ENCODE results near the gene FRS2.

The FRS2 gene

DNA sequence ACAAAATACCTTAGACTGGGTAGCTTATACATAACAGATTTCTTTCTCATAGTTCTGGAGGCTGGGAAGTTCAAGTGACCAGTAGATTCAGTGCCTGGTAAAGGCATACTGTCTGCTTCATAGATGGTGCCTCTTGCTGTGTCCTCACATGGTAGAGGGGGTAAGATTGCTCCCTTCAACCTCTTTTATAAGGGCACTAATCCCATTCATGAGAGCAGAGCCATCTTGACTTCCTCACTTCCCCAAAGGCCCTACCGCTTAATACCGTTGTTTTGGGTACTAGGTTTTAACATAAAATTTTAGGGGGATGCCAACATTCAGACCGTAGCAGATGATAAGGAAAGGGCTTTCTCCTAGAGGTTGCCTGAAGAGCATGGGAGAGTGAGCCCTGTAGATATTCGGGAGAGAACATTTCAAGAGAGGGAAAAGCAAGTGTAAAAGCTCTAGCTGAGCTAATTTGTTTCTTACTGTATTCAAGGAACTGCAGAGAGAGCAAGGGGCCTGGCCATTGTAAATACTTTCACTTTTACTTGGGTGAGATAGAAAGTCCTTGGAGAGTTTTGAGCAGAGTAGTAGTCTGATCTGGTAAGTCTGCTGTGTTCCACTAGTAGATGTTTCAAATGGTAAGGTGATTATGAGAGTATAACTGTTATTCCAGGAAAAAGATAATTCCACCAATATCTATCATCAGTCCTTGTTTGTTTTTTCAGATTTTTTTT is 27.3 kb downstream of the FRS2 start:
- in situ Hi-C loops (cut with HindIII; ENCODE audit: low sequenced_read_pairs): no loop called here

DNA sequence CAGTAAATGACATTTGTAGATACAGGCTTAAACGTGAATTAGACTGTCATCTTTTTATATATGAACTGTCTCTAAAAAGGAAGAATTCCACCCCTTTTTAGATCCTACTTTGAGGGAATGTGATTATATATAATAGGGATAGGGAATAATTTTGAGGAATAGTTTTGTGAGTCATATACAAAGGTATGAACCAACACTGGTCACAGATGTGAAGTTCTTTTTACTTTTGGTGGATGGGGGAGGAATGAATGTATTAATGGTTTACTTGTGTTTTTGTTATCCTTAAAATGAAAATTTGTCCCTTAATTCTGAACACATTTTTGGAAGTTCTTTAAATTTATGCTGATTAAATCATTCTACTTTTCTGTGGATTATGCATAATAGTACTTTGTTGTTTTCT is 30.4 kb downstream of the FRS2 start:
- in situ Hi-C loops (cut with HindIII; ENCODE audit: low sequenced_read_pairs): no loop called here

- in situ Hi-C loops (cut with HindIII; ENCODE audit: low sequenced_read_pairs): no loop called here
Observed at GRCh38 chr12:69501154-69501895, 31.1 kb downstream of the FRS2 start.

DNA sequence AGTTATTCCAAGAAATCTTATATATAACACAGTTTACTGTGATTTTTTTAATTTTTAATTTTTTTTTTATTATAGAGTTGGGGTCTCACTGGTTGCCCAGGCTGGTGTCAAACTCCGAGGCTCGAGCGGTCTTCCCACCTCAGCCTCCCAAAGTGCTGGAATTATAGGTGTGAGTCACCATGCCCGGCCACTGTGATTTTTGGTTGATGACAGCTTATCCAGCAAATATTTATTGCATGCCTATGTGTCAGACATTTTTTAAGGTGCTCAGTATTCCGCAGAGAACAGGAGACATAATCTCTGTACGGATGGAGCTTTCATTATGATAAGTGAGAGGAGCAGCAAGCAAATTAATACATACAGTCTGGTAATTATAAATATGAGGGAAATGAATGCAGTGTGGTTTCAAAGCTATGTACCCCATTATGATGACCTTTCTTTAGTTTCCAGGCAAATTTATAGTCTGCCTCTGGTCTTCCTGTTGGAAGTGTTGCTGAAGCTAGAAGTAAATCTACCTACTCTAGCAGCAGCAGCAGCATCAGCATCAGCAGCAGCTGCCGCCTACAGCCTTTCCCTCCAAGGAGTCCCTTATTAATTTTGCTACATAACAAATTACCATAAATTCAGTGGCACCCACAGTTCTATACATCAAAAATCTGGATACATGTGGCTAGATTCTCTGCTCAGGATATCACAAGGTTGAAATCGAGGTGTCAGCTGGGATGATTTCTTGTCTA is 32.3 kb downstream of the FRS2 start:
- in situ Hi-C loops (cut with HindIII; ENCODE audit: low sequenced_read_pairs): no loop called here

- in situ Hi-C loops (cut with HindIII; ENCODE audit: low sequenced_read_pairs): no loop called here
Observed at GRCh38 chr12:69508091-69508490, 37.9 kb downstream of the FRS2 start.

GRCh38 chr12:69508621-69509020 is 38.4 kb downstream of the FRS2 start:
- in situ Hi-C loops (cut with HindIII; ENCODE audit: low sequenced_read_pairs): no loop called here

DNA sequence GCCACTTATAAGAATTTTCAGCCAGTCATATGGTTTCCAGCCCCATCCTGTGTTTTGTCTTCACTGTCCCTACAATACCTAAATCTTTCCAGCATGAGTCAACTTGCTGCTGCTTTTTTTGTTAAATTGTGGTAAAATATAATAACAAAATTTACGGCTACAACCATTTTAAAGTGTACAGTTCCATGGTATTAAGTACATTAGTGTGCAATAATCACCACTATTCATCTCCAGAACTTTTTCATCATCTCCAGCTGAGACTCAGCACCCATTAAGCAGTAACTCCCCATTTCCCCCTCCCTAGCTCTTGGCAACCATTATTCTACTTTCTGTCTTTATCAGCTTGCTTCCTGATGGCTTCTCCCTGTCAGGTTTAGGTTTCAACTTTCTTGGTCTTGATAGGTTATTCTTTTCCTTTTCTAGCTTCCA is 39.1 kb downstream of the FRS2 start:
- in situ Hi-C loops (cut with HindIII; ENCODE audit: low sequenced_read_pairs): no loop called here

DNA sequence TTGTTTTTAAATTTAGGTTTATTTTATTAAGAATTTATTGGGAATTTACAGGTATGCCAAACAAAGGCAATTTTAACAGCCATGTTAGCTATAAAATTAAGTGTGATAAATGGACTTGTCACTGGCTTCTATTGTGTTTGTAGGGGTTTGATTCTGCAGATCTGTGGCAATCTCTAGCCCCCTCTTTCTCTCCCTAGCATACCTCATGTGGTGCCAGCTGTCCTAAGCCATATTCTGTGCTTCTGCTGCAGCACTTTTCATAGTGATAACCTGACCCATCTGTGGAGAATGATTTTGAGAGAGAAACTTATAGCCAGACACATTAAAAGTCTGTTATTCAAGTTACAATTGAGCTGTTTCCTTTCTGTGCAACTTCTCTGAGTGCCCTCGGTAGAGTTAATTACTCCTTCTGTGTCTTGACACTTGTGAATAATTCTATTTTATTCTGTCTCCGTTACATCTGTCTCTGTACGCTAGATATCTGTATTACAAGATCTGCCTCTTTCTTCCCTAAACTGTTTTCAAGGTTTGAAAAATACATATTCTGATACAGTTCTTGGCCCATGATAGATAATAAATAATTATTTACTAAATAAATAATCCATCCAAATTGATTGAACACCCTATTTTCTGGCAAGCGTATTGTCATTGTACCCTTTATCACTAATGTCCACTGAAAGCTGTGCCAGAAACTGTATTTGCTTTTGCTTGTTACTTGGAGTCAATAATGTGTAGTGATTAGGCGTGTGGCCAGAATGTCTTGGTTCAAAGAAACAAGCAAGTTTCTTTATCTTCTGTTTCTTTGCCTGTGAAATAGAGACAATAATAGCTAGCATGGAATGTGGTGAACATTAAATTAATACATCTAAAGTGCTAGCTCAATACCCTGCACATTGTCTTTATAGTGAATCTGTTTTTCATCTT is 40.0 kb downstream of the FRS2 start:
- in situ Hi-C loops (cut with HindIII; ENCODE audit: low sequenced_read_pairs): no loop called here

DNA sequence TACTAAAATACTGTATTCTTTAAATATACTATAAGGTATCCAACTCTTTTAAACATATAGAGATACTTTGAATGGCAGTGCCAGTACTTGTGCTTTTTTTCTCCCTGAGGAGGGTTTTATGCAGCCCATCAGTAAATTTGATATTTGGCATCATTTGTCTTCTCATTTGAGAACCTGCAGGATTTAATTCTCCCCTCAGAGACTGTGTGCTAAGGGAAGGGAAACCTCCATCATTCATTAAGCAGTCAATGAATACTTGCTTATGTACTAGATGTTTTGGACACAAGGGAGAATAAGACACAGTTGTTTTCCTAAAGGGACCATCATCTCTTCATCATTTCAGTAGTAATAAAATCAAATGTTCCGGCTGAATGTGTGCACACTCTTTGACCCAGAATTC is 40.8 kb downstream of the FRS2 start:
- in situ Hi-C loops (cut with HindIII; ENCODE audit: low sequenced_read_pairs): no loop called here

GRCh38 chr12:69511469-69512267 is 41.5 kb downstream of the FRS2 start:
- in situ Hi-C loops (cut with HindIII; ENCODE audit: low sequenced_read_pairs): no loop called here

DNA sequence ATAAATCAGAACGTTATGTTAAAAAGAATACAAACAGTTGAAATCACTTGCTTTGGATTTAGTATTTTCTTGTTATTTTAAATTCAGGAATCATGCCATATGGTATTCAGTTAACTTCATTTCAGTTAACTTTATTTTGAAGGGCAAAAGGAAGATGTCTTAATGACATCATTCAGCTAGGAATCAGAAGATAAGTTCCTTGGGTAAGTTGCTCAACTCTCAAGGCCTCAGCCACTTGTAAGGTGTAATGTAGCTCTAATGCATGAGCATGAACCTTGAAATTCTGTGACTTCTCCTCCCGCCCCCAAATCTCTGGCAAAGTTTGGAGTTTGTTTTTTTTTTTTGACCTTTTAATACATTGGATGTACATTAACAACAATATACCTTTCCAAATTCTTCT is 42.6 kb downstream of the FRS2 start:
- in situ Hi-C loops (cut with HindIII; ENCODE audit: low sequenced_read_pairs): no loop called here

DNA sequence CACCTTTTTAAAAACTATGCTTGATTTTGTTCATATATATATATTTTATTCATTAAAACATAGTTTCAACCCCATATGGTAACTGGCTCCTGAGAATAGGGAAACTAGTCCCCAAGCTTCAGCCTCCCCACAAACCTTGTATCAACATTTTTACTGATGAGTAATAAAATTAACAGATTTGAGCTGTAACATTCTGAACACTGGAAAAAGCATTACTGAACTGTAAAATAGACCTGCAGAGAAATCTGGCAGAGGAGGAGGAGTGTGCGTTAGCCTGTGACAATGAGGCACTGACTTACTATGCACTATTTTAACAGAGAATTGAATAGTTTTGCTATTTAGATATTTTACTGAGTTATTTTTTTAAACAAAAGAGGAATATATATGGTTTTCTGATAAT is 43.1 kb downstream of the FRS2 start:
- in situ Hi-C loops (cut with HindIII; ENCODE audit: low sequenced_read_pairs): no loop called here

DNA sequence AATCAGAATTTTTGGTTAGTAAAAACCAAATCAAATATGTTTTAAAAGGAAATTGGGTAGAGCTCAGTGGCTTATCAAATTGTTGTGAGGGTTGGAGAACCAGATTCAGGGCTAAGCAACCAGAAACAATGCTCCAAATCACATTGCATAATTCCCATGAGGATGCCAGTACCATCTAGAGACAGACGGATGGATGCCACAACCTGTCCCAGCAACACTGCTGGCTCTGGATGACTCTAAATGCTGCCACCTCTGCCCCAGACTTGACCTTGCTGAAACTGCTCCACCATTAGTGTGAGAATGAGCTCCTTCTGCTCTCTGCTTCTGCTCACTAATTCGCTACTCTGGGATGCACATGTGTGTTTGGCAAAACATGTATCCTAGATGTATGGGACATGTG is 43.9 kb downstream of the FRS2 start:
- in situ Hi-C loops (cut with HindIII; ENCODE audit: low sequenced_read_pairs): no loop called here

DNA sequence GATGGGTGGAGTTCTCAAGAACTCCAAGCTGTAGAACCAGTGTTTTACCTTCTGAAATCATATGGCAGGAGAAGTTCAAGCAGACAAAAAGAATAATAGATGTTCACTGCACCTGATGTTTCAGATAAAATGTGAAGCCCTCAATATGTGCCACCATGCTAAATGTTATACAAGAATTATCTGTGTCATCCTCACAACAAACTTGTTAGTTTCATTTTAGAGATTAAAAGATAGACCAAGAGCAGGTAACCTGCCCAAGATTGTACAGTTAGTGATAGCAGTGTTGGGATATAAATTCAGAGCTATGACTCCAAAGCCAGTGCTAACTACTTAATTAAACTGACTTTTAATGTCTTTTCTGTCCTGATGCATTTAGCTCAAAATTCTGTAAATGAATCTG is 44.7 kb downstream of the FRS2 start:
- in situ Hi-C loops (cut with HindIII; ENCODE audit: low sequenced_read_pairs): no loop called here

DNA sequence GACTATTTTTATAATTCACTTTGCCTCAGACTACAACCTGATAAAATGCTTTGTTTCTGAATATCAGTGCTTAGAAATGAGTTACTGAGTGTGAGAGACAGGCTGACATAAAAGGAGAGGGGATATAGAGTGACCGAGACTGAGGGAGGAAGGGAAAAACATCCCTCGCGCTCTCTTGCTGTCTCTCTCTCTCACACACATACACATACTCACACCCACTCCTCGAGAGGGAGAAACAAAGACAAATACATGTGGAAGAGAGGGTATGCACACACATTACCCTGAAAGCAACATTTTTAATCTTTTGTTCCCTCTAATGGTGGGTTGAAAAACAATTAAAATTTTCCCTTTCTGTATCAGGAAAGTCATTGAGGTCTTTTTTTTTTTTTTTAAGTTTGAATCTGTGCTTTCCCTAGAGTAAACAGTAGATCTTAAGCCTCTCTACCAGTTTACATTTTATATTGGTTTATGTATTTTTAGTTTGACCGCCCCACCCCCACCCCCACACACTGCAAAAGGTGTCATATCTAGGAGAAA is 45.3 kb downstream of the FRS2 start:
- in situ Hi-C loops (cut with HindIII; ENCODE audit: low sequenced_read_pairs): no loop called here

DNA sequence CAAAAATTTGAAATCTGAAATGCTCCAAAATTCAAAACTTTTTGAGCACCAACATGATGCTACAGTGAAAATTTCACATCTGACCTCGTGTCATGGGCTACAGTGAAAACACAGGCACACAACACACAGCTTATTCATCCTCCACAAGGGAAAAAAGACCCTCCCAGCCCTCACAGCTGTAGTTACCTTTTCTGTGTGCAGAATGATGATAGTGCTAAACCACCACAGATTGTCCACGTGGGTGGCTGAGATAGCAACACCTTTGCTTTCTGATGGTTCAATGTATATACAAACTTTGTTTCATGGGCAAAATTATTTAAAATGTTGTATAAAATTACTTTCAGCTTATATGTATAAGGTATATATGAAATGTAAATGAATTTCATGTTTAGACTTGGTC is 46.8 kb downstream of the FRS2 start:
- in situ Hi-C loops (cut with HindIII; ENCODE audit: low sequenced_read_pairs): no loop called here

DNA sequence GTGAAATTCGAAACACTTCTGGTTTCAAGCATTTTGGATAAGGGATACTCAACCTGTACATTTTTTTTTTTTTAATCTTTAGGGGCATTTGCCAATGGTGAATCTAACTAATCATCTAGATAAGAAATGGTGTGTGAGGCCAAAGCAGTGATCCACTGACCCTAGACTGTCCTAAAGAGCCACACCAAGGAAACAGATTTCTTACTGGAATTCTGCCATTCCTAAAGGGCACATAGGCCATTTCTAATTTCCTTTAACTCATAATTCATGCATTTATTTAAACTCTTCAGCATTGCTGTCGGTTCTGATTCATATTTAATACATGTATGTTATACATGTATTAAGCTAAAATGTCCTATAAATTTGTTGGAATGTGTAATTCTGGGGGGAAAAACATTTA is 47.2 kb downstream of the FRS2 start:
- in situ Hi-C loops (cut with HindIII; ENCODE audit: low sequenced_read_pairs): no loop called here

- in situ Hi-C loops (cut with HindIII; ENCODE audit: low sequenced_read_pairs): no loop called here
Observed at GRCh38 chr12:69519871-69520270, 49.7 kb downstream of the FRS2 start.

DNA sequence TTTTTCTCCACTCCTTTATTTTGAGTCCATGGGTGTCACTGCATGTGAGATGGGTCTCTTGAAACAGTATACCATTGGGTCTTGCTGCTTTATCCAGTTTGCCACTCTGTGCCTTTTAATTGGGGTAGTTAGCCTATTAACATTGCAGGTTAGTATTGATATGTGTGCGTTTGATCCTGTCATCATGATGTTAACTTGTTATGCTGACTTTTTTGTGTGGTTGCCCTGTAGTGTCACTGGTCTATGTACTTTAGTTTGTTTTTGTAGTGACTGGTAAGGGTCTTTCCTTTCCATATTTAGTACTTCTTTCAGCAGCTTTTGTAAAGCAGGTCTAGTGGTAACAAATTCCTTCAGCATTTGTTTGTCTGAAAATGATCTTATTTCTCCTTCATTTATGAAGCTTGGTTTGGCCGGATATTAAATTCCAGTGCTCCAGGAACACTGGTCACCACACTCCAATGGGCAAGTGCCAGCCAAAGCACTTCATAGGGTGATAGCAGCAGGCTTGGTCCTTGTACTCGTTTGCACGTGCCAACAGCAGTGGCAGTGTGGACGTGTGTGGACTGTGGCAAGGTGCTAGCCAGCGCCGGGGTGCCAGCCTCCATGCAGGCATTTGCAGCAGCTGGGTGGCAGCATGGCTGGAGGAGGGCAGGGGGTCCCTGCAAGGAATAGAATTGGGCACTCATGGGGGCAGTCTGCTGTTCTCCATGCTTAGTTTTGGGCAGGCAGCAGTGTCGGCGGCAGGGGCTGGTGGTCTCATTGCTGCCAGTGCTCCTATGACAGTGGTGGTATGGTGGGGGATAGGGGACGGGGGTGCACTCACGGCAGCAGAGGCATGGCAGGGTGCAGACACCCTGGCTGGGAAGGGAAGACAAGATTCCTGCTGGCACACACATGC is 53.5 kb downstream of the FRS2 start:
- in situ Hi-C loops (cut with HindIII; ENCODE audit: low sequenced_read_pairs): no loop called here

All from endothelial cell of hepatic sinusoid (primary cell).